ENCODE results near the gene CDC73. TPM values are rescaled to one million over a fixed set of nuclear protein-coding genes. Genes with fewer than 3 reads are reported as not detected.
A peak's percentile ranks its signal among the peaks of the same experiment; 100 is the strongest.

Gene CDC73
- total and polyA plus RNA-seq, 2 of the 13 experiments (the other 11 are each of a cell fraction or from before 2014, with no cell fraction given) = 20.2 to 26.3 TPM

DNA sequence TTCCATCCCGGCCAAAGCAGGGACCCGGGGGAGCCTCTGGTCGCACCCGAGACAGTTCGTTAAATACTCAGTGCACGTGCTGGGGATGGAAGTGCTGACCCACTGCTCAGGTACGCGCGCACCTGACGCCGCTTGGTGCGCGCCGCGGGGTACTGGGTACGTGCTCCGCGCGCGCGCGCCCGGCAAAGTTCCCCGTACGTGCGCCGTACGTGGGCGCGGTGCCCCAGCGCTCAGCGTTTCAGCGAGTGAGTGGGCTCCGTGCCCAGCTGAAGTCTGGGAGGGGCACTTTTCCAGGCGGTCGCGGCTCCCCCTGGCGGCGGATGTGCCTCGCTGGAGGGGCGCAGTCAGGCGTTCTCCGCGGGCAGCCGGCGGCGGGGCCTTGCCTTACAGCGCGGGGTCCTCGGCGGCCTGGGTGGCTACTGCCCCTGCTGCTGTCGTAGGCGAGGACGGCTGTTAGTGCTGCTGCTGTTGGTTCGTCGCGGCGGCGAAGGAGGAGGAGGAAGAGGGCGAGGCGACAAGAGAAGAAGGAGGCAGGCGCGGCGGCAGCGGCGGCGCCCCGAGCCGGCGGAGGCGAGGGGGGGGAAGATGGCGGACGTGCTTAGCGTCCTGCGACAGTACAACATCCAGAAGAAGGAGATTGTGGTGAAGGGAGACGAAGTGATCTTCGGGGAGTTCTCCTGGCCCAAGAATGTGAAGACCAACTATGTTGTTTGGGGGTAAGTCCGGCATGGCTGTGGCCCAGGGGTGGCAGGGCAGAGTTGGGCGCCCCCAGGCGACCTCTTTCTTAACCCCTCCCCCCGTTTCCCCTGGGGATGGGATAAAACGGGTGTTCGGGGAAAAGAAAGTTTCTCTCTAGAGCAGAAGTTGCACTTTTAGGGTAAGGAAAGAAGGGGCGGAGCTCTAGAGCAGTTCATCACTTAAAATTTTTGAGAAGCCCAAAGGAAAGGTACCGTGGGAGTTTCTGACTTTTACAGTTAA lies at the start of gene CDC73 (continued):
- TF ChIP-seq, protein P1, sequence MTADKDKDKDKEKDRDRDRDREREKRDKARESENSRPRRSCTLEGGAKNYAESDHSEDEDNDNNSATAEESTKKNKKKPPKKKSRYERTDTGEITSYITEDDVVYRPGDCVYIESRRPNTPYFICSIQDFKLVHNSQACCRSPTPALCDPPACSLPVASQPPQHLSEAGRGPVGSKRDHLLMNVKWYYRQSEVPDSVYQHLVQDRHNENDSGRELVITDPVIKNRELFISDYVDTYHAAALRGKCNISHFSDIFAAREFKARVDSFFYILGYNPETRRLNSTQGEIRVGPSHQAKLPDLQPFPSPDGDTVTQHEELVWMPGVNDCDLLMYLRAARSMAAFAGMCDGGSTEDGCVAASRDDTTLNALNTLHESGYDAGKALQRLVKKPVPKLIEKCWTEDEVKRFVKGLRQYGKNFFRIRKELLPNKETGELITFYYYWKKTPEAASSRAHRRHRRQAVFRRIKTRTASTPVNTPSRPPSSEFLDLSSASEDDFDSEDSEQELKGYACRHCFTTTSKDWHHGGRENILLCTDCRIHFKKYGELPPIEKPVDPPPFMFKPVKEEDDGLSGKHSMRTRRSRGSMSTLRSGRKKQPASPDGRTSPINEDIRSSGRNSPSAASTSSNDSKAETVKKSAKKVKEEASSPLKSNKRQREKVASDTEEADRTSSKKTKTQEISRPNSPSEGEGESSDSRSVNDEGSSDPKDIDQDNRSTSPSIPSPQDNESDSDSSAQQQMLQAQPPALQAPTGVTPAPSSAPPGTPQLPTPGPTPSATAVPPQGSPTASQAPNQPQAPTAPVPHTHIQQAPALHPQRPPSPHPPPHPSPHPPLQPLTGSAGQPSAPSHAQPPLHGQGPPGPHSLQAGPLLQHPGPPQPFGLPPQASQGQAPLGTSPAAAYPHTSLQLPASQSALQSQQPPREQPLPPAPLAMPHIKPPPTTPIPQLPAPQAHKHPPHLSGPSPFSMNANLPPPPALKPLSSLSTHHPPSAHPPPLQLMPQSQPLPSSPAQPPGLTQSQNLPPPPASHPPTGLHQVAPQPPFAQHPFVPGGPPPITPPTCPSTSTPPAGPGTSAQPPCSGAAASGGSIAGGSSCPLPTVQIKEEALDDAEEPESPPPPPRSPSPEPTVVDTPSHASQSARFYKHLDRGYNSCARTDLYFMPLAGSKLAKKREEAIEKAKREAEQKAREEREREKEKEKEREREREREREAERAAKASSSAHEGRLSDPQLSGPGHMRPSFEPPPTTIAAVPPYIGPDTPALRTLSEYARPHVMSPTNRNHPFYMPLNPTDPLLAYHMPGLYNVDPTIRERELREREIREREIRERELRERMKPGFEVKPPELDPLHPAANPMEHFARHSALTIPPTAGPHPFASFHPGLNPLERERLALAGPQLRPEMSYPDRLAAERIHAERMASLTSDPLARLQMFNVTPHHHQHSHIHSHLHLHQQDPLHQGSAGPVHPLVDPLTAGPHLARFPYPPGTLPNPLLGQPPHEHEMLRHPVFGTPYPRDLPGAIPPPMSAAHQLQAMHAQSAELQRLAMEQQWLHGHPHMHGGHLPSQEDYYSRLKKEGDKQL (CRISPR knock-in tag; IDR thresholded peaks at IDR 0.05; ENCODE audit: low read depth) = no peak
- TF ChIP-seq ZNF468 (CRISPR knock-in tag; IDR thresholded peaks at IDR 0.05) = no peak
- no peak; the same call in 1 of the 2 replicates for TF ChIP-seq ZNF713 (CRISPR knock-in tag; IDR thresholded peaks at IDR 0.05)
- peak; percentile 83; the same call in 1 of the 2 replicates for TF ChIP-seq THYN1 (CRISPR knock-in tag; IDR thresholded peaks at IDR 0.05; ENCODE audit: borderline replicate concordance, low read depth)
- TF ChIP-seq, protein P2, sequence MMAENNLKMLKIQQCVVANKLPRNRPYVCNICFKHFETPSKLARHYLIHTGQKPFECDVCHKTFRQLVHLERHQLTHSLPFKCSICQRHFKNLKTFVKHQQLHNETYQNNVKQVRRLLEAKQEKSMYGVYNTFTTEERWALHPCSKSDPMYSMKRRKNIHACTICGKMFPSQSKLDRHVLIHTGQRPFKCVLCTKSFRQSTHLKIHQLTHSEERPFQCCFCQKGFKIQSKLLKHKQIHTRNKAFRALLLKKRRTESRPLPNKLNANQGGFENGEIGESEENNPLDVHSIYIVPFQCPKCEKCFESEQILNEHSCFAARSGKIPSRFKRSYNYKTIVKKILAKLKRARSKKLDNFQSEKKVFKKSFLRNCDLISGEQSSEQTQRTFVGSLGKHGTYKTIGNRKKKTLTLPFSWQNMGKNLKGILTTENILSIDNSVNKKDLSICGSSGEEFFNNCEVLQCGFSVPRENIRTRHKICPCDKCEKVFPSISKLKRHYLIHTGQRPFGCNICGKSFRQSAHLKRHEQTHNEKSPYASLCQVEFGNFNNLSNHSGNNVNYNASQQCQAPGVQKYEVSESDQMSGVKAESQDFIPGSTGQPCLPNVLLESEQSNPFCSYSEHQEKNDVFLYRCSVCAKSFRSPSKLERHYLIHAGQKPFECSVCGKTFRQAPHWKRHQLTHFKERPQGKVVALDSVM (CRISPR knock-in tag; IDR thresholded peaks at IDR 0.05) = peak; percentile 78
- TF ChIP-seq ZNF567 (CRISPR knock-in tag; IDR thresholded peaks at IDR 0.05; ENCODE audit: borderline replicate concordance) = peak; percentile 73; the same call in 1 of the 2 replicates
- peak; percentile 89; the same call in 1 of the 2 replicates for TF ChIP-seq MYC (CRISPR knock-in tag; IDR thresholded peaks at IDR 0.05; ENCODE audit: borderline replicate concordance)
- TF ChIP-seq, protein P3, sequence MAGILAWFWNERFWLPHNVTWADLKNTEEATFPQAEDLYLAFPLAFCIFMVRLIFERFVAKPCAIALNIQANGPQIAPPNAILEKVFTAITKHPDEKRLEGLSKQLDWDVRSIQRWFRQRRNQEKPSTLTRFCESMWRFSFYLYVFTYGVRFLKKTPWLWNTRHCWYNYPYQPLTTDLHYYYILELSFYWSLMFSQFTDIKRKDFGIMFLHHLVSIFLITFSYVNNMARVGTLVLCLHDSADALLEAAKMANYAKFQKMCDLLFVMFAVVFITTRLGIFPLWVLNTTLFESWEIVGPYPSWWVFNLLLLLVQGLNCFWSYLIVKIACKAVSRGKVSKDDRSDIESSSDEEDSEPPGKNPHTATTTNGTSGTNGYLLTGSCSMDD (CRISPR knock-in tag; IDR thresholded peaks at IDR 0.05) = no peak
- peak; percentile 69; the same call in 1 of the 2 replicates for TF ChIP-seq RFXANK (CRISPR knock-in tag; IDR thresholded peaks at IDR 0.05)
- TF ChIP-seq NFE2 (CRISPR knock-in tag; IDR thresholded peaks at IDR 0.05) = no peak
- TF ChIP-seq ZNF788 (CRISPR knock-in tag; IDR thresholded peaks at IDR 0.05; ENCODE audit: borderline replicate concordance) = peak; percentile 98
- 0 out of 2 replicates have a peak, but pooled peaks have one; percentile 42 for TF ChIP-seq ZNF570 (CRISPR knock-in tag; IDR thresholded peaks at IDR 0.05; ENCODE audit: borderline replicate concordance)
- TF ChIP-seq, protein P4, sequence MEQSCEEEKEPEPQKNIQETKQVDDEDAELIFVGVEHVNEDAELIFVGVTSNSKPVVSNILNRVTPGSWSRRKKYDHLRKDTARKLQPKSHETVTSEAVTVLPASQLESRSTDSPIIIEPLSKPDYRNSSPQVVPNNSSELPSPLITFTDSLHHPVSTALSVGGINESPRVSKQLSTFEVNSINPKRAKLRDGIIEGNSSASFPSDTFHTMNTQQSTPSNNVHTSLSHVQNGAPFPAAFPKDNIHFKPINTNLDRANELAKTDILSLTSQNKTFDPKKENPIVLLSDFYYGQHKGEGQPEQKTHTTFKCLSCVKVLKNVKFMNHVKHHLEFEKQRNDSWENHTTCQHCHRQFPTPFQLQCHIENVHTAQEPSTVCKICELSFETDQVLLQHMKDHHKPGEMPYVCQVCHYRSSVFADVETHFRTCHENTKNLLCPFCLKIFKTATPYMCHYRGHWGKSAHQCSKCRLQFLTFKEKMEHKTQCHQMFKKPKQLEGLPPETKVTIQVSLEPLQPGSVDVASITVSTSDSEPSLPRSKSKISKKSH (CRISPR knock-in tag; IDR thresholded peaks at IDR 0.05; ENCODE audit: borderline replicate concordance) = peak; percentile 99
- TF ChIP-seq ZNF768 (CRISPR knock-in tag; IDR thresholded peaks at IDR 0.05) = peak; percentile 84
- no peak for TF ChIP-seq SUZ12 (IDR thresholded peaks at IDR 0.05; ENCODE audit: low read depth, low read length)
- TF ChIP-seq ZNF598 (CRISPR knock-in tag; IDR thresholded peaks at IDR 0.05; ENCODE audit: borderline replicate concordance) = peak; percentile 91; the same call in 1 of the 2 replicates
- TF ChIP-seq ZFP36L2 (CRISPR knock-in tag; IDR thresholded peaks at IDR 0.05) = 0 out of 2 replicates have a peak, but pooled peaks have one; percentile 28
- no peak for TF ChIP-seq NBN (conservative IDR thresholded peaks at IDR 0.05)

Data from HepG2 (cell line).